Mesenchymal stem cell (in vitro differentiated cells and primary cell): ENCODE data around the gene KAT7.
A peak's percentile ranks its signal among the peaks of the same experiment; 100 is the strongest.

ENCODE experiments used
- DNase-seq: peaks from one replicate; pipeline ENCODE4 v3.0.0-alpha.2; 2013
- H2AFZ ChIP-seq: one replicate; pipeline ENCODE4 v1.6.1; 2013; ENCODE audit warnings: low read depth, mild to moderate bottlenecking, control low read depth, inconsistent platforms, low read length, moderate library complexity
- H2AK5ac ChIP-seq: 2 replicates; pipeline ENCODE4 v1.6.1; 2013; ENCODE audit warnings: low read length, moderate library complexity, mild to moderate bottlenecking, inconsistent platforms; ENCODE audit not compliant: severe bottlenecking
- H2BK120ac ChIP-seq: one replicate; pipeline ENCODE4 v1.6.1; 2013; ENCODE audit warnings: low read depth, mild to moderate bottlenecking, inconsistent platforms, low read length, moderate library complexity
- H2BK12ac ChIP-seq, 2 experiments: one replicate each; pipeline ENCODE4 v1.6.1; 2013; ENCODE audit warnings: inconsistent platforms in 2 of 2, low read length in 2 of 2, mild to moderate bottlenecking in 2 of 2, moderate library complexity in 2 of 2, control low read depth in 1 of 2
- H2BK15ac ChIP-seq: one replicate; pipeline ENCODE4 v1.6.1; 2013; ENCODE audit warnings: mild to moderate bottlenecking, low read depth, inconsistent platforms; ENCODE audit not compliant: poor library complexity, severe bottlenecking
- H2BK5ac ChIP-seq: 2 replicates; pipeline ENCODE4 v1.6.1; 2013; ENCODE audit warnings: low read depth, mild to moderate bottlenecking, low read length, control low read depth, inconsistent platforms; ENCODE audit not compliant: poor library complexity, severe bottlenecking
- H3K14ac ChIP-seq, 2 experiments: one replicate each; pipeline ENCODE4 v1.6.1; 2013; ENCODE audit warnings: inconsistent platforms in 2 of 2, low read length in 2 of 2, control low read depth in 1 of 2, mild to moderate bottlenecking in 1 of 2, moderate library complexity in 1 of 2
- H3K18ac ChIP-seq, 2 experiments: one replicate each; pipeline ENCODE4 v1.6.1; 2013; ENCODE audit warnings: inconsistent platforms in 2 of 2, low read length in 2 of 2, control low read depth in 1 of 2, low read depth in 1 of 2, mild to moderate bottlenecking in 1 of 2
- H3K23ac ChIP-seq, 2 experiments: one replicate each; pipeline ENCODE4 v1.6.1; 2013; ENCODE audit warnings: inconsistent platforms in 2 of 2, low read length in 2 of 2, mild to moderate bottlenecking in 2 of 2, moderate library complexity in 2 of 2, control low read depth in 1 of 2
- H3K27ac ChIP-seq: 2 replicates; pipeline ENCODE4 v1.5.1; 2013; ENCODE audit warnings: mild to moderate bottlenecking, moderate library complexity, low read length, control low read depth, inconsistent platforms; ENCODE audit not compliant: poor library complexity, severe bottlenecking
- H3K27me3 ChIP-seq, 2 experiments: 2 replicates each; pipeline versions ENCODE4 v1.6.1 to v1.7.0; 2013; ENCODE audit warnings: low read length in 2 of 2, mild to moderate bottlenecking in 2 of 2, moderate library complexity in 2 of 2, control low read depth in 1 of 2, inconsistent platforms in 1 of 2; ENCODE audit not compliant: control insufficient read depth in 1 of 2, insufficient read depth in 1 of 2
- H3K36me3 ChIP-seq, 2 experiments: 2 replicates each; pipeline versions ENCODE4 v1.6.1 to v1.7.0; 2013; ENCODE audit warnings: low read length in 2 of 2, control low read depth in 1 of 2, inconsistent platforms in 1 of 2, low read depth in 1 of 2, mild to moderate bottlenecking in 1 of 2; ENCODE audit not compliant: insufficient read depth in 2 of 2, control insufficient read depth in 1 of 2
- H3K4ac ChIP-seq, 2 experiments: one replicate each; pipeline ENCODE4 v1.6.1; 2013; ENCODE audit warnings: inconsistent platforms in 2 of 2, low read length in 2 of 2, mild to moderate bottlenecking in 2 of 2, moderate library complexity in 2 of 2, control low read depth in 1 of 2, low read depth in 1 of 2
- H3K4me1 ChIP-seq: 2 replicates; pipeline ENCODE4 v1.6.1; 2013; ENCODE audit warnings: low read depth, low read length, control low read depth; ENCODE audit not compliant: control insufficient read depth, insufficient read depth
- H3K4me2 ChIP-seq: 2 replicates; pipeline ENCODE4 v1.6.1; 2013; ENCODE audit warnings: low read length, mild to moderate bottlenecking, inconsistent platforms; ENCODE audit not compliant: poor library complexity, severe bottlenecking
- H3K4me3 ChIP-seq, 2 experiments: 2 replicates each; pipeline versions ENCODE4 v1.5.1 to v1.7.0; 2013; ENCODE audit warnings: low read length in 2 of 2, mild to moderate bottlenecking in 2 of 2, control low read depth in 1 of 2, low read depth in 1 of 2; ENCODE audit not compliant: insufficient read depth in 1 of 2
- H3K79me1 ChIP-seq: replicated peaks from 2 replicates; pipeline ENCODE4 v1.6.1; 2013; ENCODE audit warnings: mild to moderate bottlenecking, control low read depth, low read length, inconsistent platforms; ENCODE audit not compliant: poor library complexity, severe bottlenecking
- H3K9ac ChIP-seq: 2 replicates; pipeline ENCODE4 v1.7.0; 2013; ENCODE audit warnings: mild to moderate bottlenecking, low read length, moderate library complexity
- H3K9me3 ChIP-seq: 2 replicates; pipeline ENCODE4 v1.7.0; 2013; ENCODE audit warnings: mild to moderate bottlenecking, low read length; ENCODE audit not compliant: control insufficient read depth
- H4K8ac ChIP-seq: one replicate; pipeline ENCODE4 v1.6.1; 2013; ENCODE audit warnings: inconsistent platforms, mild to moderate bottlenecking, low read length, moderate library complexity
- H4K91ac ChIP-seq: one replicate; pipeline ENCODE4 v1.6.1; 2013; ENCODE audit warnings: mild to moderate bottlenecking, low read length, inconsistent platforms
- WGBS: methylation state at CpG from one replicate; pipeline ENCODE4 v1.1.7; 2013; ENCODE audit warnings: mixed read lengths; 5-methylcytosine and 5-hydroxymethylcytosine counted together

KAT7 gene

DNA sequence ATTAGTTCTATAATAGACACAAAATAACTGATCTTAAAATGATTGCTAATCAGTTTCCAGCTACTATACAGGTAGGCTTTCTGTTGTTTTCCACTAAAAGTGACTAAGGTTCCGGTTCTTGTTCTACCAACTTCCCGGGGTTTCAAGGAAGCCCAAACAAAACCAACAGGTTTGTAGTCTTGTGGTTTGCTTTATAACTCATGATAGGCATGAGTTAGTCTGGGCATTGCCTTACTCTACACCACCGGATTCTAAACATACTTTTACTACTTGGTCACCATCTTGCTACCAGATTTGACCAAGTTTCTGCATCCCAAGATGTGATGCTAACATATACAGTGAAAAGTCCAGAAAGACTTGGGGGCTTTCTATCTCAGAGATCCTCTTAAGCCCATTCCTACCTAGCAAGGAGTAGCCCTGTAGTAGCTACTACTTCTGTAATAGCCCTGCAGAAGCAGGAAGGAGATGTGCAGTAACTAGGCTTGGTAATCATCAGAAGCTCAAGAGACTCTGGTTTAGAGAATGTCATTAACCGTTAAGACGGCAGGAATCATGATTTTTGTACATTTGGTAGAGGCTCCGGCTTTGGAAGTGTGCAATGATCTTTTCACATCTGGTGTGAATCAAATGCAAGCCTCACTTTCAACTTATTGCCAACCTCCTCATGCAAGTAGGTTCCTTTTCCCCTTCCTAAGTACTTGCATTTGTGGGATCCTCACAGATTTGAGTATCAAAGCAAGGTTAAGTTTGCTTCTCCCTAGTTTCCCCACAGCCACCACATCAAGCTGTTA, 26.1 kb upstream of the KAT7 start:
- Histone ChIP-seq H2BK15ac (no peak overlapping the region), H3K4me3 (peak overlapping the region in 1 of 2 experiments; percentile 85), H3K27ac (no peak overlapping the region), H4K8ac (no peak overlapping the region), H3K9me3 (no peaks in the 10 kb centered on the region), H2BK5ac (no peak overlapping the region), H3K4me2 (peak overlapping the region; percentile 78), H3K4ac (no peak overlapping the region), H3K9ac (peak overlapping the region; percentile 64), H3K4me1 (peaks cover 4% of the 10 kb centered on the region), H3K18ac (no peak overlapping the region), H2BK120ac (no peak overlapping the region), H2AFZ (no peak overlapping the region), H3K27me3 (peaks cover 13 to 17% of the 10 kb centered on the region in 2 experiments), H3K36me3 (no peaks in the 10 kb centered on the region), H3K23ac (no peak overlapping the region), H3K14ac (no peak overlapping the region), H2AK5ac (no peak overlapping the region), H4K91ac (no peak overlapping the region), H3K79me1 (peaks cover 20% of the 10 kb centered on the region), H2BK12ac (no peak overlapping the region)
- DNase-seq = no peak
- 100% methylated on average over 5 of the region's 6 CpGs for WGBS

DNA sequence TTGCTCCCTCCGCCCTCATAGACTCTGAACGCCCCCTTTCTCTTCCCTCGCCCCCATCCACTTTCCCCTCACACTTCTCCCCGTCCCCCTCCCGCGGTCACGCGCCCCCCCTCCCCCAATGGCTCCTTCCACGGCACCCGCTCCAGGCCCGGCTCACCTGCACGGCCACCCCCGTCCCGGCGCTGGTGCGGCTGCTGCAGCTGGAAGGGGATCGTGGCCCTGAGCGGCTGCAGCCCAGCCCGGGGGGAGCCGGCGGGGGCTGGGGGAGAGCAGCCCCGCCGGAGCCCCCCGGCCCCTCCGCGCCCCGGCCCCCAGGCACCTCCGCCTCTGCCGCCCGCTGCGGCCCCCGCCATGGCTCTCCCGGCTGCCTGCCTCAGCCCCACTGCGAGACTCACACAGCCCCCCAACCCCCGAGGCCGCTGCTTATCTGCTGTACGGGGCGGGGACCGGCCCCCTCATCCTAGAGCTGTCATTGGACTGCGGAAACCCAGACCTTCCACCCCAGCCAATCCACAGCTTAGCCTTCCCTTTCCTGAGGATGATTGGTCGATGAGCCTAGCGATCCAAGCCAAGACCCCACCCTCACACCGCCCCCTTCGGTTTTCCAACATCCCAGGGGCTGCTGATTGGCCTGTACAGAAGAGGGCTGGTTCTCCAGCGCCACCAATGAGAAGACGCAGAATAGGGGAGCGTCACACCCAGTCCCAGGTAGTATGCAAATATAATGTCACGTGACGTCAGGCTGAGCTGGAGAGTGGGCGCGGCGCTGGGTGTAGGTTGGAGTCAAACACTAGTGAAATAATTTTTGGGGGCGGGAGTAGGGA, 24.5 kb upstream of the KAT7 start, which contains the start of gene FAM117A:
FAM117A (minus strand) TSS at position 397 of the 824 bp plus-strand sequence; CDS start at position 353, 44 bp downstream.
- no peak within 1 kb of the TSS for H2AK5ac ChIP-seq
- no peak within 1 kb of the TSS for H2BK5ac ChIP-seq
- H2BK15ac ChIP-seq = peak within 1 kb of the TSS; percentile 26
- H2BK12ac ChIP-seq = no peak within 1 kb of the TSS
- 2% methylated on average over 42 of the region's 53 CpGs for WGBS
- no peaks in the 10 kb centered on the region for H3K36me3 ChIP-seq
- no peak within 1 kb of the TSS for H3K4ac ChIP-seq
- H3K9ac ChIP-seq = peak within 1 kb of the TSS; percentile 64
- peaks cover 4% of the 10 kb centered on the region for H3K4me1 ChIP-seq
- H3K4me3 ChIP-seq = peak within 1 kb of the TSS; percentile 76 to 85
- no peak within 1 kb of the TSS for H4K8ac ChIP-seq
- peaks cover 13 to 21% of the 10 kb centered on the region in 2 experiments for H3K27me3 ChIP-seq
- no peaks in the 10 kb centered on the region for H3K9me3 ChIP-seq
- H3K23ac ChIP-seq = peak within 1 kb of the TSS in 1 of 2 experiments; percentile 57
- no peak within 1 kb of the TSS for H3K27ac ChIP-seq
- no peak within 1 kb of the TSS for H3K18ac ChIP-seq
- peak within 1 kb of the TSS; percentile 72 for H2AFZ ChIP-seq
- H2BK120ac ChIP-seq = no peak within 1 kb of the TSS
- H3K4me2 ChIP-seq = peak within 1 kb of the TSS; percentile 78
- DNase-seq = peak; percentile 98
- H3K79me1 ChIP-seq = peaks cover 20% of the 10 kb centered on the region
- H3K14ac ChIP-seq = no peak within 1 kb of the TSS
- H4K91ac ChIP-seq = no peak within 1 kb of the TSS

DNA sequence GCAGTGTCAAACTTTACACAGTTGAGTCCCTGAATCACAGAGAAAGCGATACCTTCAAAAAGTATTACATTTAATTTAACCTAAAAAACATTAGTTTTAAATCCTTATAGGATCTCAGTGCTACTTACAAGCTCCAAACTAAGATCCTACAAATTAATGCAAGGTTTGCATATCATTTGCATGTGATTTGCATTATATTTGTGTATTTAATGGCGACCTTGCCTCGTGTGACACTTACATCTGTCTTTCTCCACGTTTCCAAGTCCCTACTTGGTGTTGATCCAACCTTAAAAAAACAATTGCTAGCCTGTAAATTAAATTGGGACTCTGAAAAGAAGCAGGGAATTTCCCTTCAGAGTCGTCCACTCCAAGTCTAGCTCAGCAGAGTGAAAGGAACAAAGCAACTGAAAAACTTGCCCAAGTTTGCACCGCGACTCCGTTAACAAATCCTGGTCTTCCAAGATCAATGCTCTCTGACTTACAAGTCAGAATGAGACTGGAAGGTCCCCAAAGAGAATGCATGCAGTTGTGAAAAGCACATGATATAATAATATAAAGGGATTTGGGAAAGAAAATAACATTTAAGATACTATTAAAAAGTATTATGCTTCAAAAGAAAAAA, 23.8 kb upstream of the KAT7 start:
- peaks cover 16% of the 10 kb centered on the region for H3K79me1 ChIP-seq
- no peak overlapping the region for H2AK5ac ChIP-seq
- no peaks in the 10 kb centered on the region for H3K36me3 ChIP-seq
- peaks cover 13 to 21% of the 10 kb centered on the region in 2 experiments for H3K27me3 ChIP-seq
- peak overlapping the region in 1 of 2 experiments; percentile 85 for H3K4me3 ChIP-seq
- no peaks in the 10 kb centered on the region for H3K9me3 ChIP-seq
- no peak overlapping the region for H3K4ac ChIP-seq
- no peak overlapping the region for H2BK15ac ChIP-seq
- no peak overlapping the region for H2BK5ac ChIP-seq
- DNase-seq = peak; percentile 8
- no peak overlapping the region for H3K23ac ChIP-seq
- no peak overlapping the region for H2BK12ac ChIP-seq
- no peak overlapping the region for H2BK120ac ChIP-seq
- H3K18ac ChIP-seq = no peak overlapping the region
- H4K8ac ChIP-seq = no peak overlapping the region
- no peak overlapping the region for H4K91ac ChIP-seq
- peak overlapping the region; percentile 55 for H3K4me2 ChIP-seq
- peak overlapping the region; percentile 63 for H3K9ac ChIP-seq
- no peak overlapping the region for H3K27ac ChIP-seq
- 60% methylated on average over 5 of the region's 8 CpGs for WGBS
- H2AFZ ChIP-seq = no peak overlapping the region
- no peak overlapping the region for H3K14ac ChIP-seq
- peaks cover 4% of the 10 kb centered on the region for H3K4me1 ChIP-seq
